LNCAP (cell line): ENCODE data around the gene APOA4.

Source experiments
- TF ChIP-seq, protein P1 (sequence below): fragments of 450-650 bp; IDR thresholded peaks from 2 replicates; pipeline ENCODE4 v1.5.1; 2017; ENCODE audit warnings: mild to moderate bottlenecking

The APOA4 gene

DNA sequence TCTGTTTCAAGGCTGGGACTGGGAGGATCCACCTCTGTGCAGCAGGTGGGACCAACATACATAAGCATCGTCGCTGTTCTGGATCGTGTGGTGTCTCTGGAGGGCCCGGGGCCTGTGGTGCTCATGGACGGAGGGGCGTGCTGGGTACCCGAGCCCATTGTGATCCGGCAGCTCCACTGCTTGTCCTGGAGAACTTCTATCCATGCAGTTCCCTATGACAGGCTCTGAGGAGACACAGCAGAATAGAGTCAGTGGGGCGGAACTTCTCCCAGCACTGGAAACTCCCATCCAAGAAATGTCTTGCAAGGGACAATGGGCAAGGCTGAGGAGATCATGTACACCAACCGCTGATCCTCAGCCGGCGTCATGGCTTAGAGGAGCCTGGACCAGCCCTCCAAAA is 26.0 kb upstream of the APOA4 start:
- TF ChIP-seq, protein P1, sequence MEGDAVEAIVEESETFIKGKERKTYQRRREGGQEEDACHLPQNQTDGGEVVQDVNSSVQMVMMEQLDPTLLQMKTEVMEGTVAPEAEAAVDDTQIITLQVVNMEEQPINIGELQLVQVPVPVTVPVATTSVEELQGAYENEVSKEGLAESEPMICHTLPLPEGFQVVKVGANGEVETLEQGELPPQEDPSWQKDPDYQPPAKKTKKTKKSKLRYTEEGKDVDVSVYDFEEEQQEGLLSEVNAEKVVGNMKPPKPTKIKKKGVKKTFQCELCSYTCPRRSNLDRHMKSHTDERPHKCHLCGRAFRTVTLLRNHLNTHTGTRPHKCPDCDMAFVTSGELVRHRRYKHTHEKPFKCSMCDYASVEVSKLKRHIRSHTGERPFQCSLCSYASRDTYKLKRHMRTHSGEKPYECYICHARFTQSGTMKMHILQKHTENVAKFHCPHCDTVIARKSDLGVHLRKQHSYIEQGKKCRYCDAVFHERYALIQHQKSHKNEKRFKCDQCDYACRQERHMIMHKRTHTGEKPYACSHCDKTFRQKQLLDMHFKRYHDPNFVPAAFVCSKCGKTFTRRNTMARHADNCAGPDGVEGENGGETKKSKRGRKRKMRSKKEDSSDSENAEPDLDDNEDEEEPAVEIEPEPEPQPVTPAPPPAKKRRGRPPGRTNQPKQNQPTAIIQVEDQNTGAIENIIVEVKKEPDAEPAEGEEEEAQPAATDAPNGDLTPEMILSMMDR, result no peak

DNA sequence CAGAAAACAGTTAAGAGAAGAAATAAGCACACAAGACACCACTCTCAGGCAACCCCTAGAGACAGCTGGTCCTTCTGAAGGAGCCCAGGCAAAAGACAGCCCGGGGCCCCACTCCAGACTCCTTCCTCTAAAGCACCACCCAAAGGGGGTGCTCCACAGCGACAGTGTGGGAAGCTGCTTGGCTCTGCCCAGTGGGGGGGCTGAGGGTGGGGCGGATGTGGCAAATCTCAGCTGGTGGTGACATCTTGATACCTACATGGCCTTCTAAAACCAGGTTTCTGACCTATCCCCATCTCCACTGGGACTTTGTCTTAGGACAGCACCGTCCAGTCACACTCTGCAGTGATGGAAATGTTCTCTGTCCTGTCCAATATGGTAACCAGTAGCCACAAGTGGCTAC is 24.5 kb upstream of the APOA4 start:
- TF ChIP-seq, protein P1, result no peak

DNA sequence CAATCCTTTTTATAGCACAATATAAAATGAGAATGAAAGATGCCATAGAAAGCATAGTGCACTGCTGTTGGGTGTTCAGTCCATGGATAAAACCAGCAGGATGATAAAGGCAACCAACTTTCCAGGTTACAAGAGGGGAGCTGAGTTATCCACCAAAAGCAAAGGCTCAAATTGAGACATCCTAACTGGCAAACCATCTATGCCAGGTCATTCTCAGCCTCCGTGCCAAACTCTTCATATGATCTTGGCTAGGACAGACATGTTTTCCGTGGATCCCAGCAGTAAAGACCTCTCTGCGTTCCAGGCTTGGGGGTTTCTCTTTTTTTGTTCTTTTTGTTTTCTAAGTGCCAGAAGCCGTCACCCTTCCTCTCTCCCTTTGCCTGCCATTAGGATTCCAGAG is 21.6 kb upstream of the APOA4 start:
- TF ChIP-seq, protein P1, result no peak

DNA sequence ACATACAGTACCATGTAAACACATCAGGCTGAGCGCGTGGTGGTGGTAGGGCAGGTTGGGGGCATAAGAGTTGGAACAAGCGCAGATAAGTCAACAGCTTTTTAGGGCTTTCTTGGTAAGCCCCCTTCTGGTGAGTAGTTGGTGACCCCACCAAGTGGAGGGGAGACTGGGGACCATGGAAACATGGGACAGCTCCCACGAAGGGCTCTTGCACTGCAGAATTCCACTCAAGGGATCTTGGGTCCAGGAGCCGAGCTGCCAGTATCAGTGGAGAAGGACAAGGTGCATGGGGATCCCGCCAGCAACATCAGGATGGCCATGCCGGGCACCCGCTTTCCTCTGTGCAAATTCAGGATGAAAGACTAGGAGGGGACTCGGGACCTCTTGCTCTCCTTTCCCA is 20.6 kb upstream of the APOA4 start:
- TF ChIP-seq, protein P1, result no peak

DNA sequence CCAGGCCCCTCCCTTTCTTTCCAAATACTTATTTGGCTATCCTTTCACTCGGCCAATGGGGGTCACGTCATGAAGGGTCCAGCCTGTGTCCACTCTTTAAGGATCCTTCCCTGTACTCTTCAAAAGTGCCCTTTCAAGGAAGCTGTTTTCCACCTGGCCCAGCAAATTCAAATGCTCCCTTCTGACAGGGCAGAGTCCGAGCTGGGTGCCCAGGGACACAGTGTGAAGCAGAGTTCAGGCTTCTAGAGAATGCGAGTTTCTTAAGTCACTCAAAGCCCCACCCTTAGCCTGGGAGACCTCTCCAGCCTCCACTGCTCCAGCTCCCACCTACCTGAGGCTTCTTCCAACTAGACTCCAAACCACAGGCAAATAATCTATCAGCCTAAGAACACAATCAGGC is 19.8 kb upstream of the APOA4 start:
- TF ChIP-seq, protein P1, result no peak

DNA sequence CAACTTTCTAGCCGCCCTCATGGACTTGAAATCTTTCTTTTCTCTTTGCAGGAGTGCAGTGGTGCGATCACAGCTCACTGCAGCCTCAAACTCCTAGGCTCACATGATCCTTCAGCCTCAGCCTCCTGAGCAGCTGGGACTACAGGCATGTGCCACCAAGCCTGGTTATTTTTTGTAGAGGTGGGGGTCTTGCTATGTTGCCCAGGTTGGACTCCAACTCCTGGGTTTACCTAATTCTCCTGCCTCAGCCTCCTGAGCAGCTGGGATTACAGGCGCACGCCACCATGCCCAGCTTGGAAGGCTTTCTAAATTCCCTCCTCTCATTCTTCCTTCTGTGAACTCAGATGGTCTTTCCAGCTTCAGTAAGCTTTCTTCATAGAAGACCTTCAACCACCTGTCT is 19.0 kb upstream of the APOA4 start:
- TF ChIP-seq, protein P1, result no peak

DNA sequence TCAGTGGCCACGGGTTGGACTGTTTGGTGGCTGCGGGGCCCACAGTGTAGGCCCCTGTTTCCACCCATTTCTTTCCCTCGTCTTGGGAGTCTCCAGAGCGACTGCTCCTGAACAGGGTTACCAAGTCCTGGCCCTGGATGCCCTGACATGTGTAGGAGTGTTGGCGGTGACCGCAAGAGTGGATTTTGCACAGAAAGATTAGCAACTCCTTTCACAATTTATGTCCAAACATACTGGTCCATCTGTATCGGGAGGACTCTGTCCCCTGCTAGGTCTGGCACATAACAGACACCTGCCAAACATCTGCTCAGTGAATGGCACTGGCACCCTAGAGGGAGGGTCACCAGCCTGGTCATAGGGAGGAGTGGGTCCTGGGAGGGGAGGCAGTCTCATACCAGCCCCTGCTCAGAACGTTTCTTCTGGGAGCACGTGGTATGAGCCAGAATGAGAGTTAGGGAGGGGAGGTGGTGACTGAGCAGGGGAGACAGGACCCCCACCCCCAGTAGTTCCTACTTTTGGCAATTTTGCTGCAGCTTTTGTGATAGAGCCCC is 17.7 kb upstream of the APOA4 start:
- TF ChIP-seq, protein P1, result no peak

DNA sequence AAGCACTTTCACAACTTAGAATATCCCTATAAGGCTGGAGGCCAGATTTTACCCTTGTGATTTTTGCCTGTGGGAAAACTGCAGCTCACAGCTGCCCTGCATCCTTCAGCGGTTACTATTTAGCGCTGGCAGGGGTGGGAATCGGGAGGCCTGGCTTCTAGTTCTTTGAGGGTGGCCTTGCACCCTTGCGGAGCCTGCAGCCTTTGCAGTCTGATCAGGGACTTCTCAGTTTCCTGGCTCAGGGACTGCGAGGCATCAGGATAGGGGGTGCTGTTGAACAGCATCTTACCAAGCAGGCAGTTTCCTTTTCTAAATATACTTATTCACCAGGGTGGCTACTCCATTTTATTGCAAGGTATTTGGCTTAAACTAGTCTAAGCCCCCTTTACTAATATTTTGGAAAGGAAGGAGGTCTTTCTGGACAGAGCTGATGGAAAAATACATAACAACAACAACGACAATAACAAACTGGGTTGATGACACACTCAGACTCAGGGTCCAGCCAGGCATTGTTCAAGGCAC is 17.2 kb upstream of the APOA4 start:
- TF ChIP-seq, protein P1, result no peak; the same call in 1 of the 2 replicates
